ENCODE data around the gene HOXB2. TPM values are rescaled to one million over a fixed set of nuclear protein-coding genes. Genes with fewer than 3 reads are reported as not detected.

The HOXB2 gene
- total RNA-seq, 2 experiments from 2014 or later: not detected

GRCh38 chr17:48529683-48530009 is 15.3 kb downstream of the HOXB2 start:
- Histone ChIP-seq H3K4me2 (ENCODE audit: low read length) (no peak overlapping the region), H3K36me3 (ENCODE audit: insufficient read depth, low read length) (no peaks in the 10 kb centered on the region), H3K9me3 (ENCODE audit: low read length) (no peaks in the 10 kb centered on the region), H2AFZ (ENCODE audit: low read length) (no peak overlapping the region), H3K27ac (ENCODE audit: low read depth, low read length, poor library complexity, severe bottlenecking) (no peak overlapping the region), H3K4me1 (ENCODE audit: insufficient read depth, low read length, poor library complexity, severe bottlenecking) (no peaks in the 10 kb centered on the region), H3K4me3 (ENCODE audit: low read depth, low read length, poor library complexity, severe bottlenecking) (no peak overlapping the region), H3K9me2 (ENCODE audit: insufficient read depth, low read length) (no peaks in the 10 kb centered on the region), H4K20me1 (ENCODE audit: insufficient read depth, low read length) (no peaks in the 10 kb centered on the region), H3K79me2 (ENCODE audit: insufficient read depth, low read depth, low read length) (no peaks in the 10 kb centered on the region)
- no peak for DNase-seq (ENCODE audit: low spot score)
- no TSS peak for BruUV-seq (replicated peaks)
- ChIA-PET CTCF (ENCODE audit: unreplicated experiment) (no interaction called here), POLR2A (no interaction called here)
- TF ChIP-seq EZH2phosphoT487 (IDR thresholded peaks at IDR 0.05; ENCODE audit: borderline replicate concordance, low read depth, low read length): no peak
- TF ChIP-seq CTCF (conservative IDR thresholded peaks at IDR 0.05; ENCODE audit: low read length): no peak
- intact Hi-C loops (cut with micrococcal nuclease; ENCODE audit: unreplicated experiment): no loop called here

- CTCF ChIA-PET (ENCODE audit: unreplicated experiment): no interaction called here
- TF ChIP-seq CTCF (conservative IDR thresholded peaks at IDR 0.05; ENCODE audit: low read length): no peak
- TF ChIP-seq EZH2phosphoT487 (IDR thresholded peaks at IDR 0.05; ENCODE audit: borderline replicate concordance, low read depth, low read length): no peak
These were observed 15.8 kb downstream of the HOXB2 start for GRCh38 chr17:48528936-48529682.

GRCh38 chr17:48528153-48528935 is 16.6 kb downstream of the HOXB2 start:
- intact Hi-C loops (cut with micrococcal nuclease; ENCODE audit: unreplicated experiment): no loop called here
- BruUV-seq (replicated peaks): no TSS peak
- Histone ChIP-seq H3K4me1 (ENCODE audit: insufficient read depth, low read length, poor library complexity, severe bottlenecking) (no peaks in the 10 kb centered on the region), H3K79me2 (ENCODE audit: insufficient read depth, low read depth, low read length) (no peaks in the 10 kb centered on the region), H3K9me2 (ENCODE audit: insufficient read depth, low read length) (no peaks in the 10 kb centered on the region), H2AFZ (ENCODE audit: low read length) (0 out of 2 replicates have a peak overlapping the region, but pooled peaks have one; percentile 18), H4K20me1 (ENCODE audit: insufficient read depth, low read length) (no peaks in the 10 kb centered on the region), H3K4me3 (ENCODE audit: low read depth, low read length, poor library complexity, severe bottlenecking) (no peak overlapping the region), H3K27ac (ENCODE audit: low read depth, low read length, poor library complexity, severe bottlenecking) (no peak overlapping the region), H3K36me3 (ENCODE audit: insufficient read depth, low read length) (no peaks in the 10 kb centered on the region), H3K9me3 (ENCODE audit: low read length) (no peaks in the 10 kb centered on the region), H3K4me2 (ENCODE audit: low read length) (no peak overlapping the region)
- ChIA-PET POLR2A (no interaction called here), CTCF (ENCODE audit: unreplicated experiment) (interaction anchor here (0.6 kb wide), 1 partner anchor 1579 kb away, joined by 4 read pairs; no protein-coding TSS in a partner anchor)
- TF ChIP-seq CTCF (conservative IDR thresholded peaks at IDR 0.05; ENCODE audit: low read length) (no peak), EZH2phosphoT487 (IDR thresholded peaks at IDR 0.05; ENCODE audit: borderline replicate concordance, low read depth, low read length) (no peak)
- no peak for DNase-seq (ENCODE audit: low spot score)

More at GRCh38 chr17:48528936-48529682, 15.8 kb downstream of the HOXB2 start:
- DNase-seq (ENCODE audit: low spot score): no peak
- no peaks in the 10 kb centered on the region for H3K9me3 ChIP-seq (ENCODE audit: low read length)
- no peaks in the 10 kb centered on the region for H3K4me1 ChIP-seq (ENCODE audit: insufficient read depth, low read length, poor library complexity, severe bottlenecking)
- no peak overlapping the region for H3K27ac ChIP-seq (ENCODE audit: low read depth, low read length, poor library complexity, severe bottlenecking)
- no peak overlapping the region for H3K4me2 ChIP-seq (ENCODE audit: low read length)
- no peaks in the 10 kb centered on the region for H3K9me2 ChIP-seq (ENCODE audit: insufficient read depth, low read length)
- intact Hi-C loops (cut with micrococcal nuclease; ENCODE audit: unreplicated experiment): no loop called here
- POLR2A ChIA-PET: no interaction called here
- H2AFZ ChIP-seq (ENCODE audit: low read length): no peak overlapping the region
- H4K20me1 ChIP-seq (ENCODE audit: insufficient read depth, low read length): no peaks in the 10 kb centered on the region
- H3K79me2 ChIP-seq (ENCODE audit: insufficient read depth, low read depth, low read length): no peaks in the 10 kb centered on the region
- no TSS peak for BruUV-seq (replicated peaks)
- H3K36me3 ChIP-seq (ENCODE audit: insufficient read depth, low read length): no peaks in the 10 kb centered on the region
- H3K4me3 ChIP-seq (ENCODE audit: low read depth, low read length, poor library complexity, severe bottlenecking): no peak overlapping the region
